Subcutaneous abdominal adipose tissue (tissue), 5 donors: ENCODE data around the gene ZNF830.

Source experiments
- H3K27ac ChIP-seq: one replicate; pipeline ENCODE4 v1.7.0; 2013; ENCODE audit warnings: low read depth, mild to moderate bottlenecking, inconsistent platforms, low read length, moderate library complexity
- H3K27me3 ChIP-seq, 5 donors: one replicate each; pipeline ENCODE4 v1.7.0; 2013; ENCODE audit warnings: low read length in 5 of 5, inconsistent platforms in 1 of 5; ENCODE audit not compliant: control insufficient read depth in 5 of 5, insufficient read depth in 4 of 5
- H3K36me3 ChIP-seq, 5 donors: one replicate each; pipeline ENCODE4 v1.7.0; 2013; ENCODE audit warnings: low read length in 5 of 5; ENCODE audit not compliant: control insufficient read depth in 5 of 5, insufficient read depth in 5 of 5
- H3K4me1 ChIP-seq, 5 donors: one replicate each; pipeline ENCODE4 v1.7.0; 2013; ENCODE audit warnings: low read length in 5 of 5, mild to moderate bottlenecking in 3 of 5, moderate library complexity in 1 of 5; ENCODE audit not compliant: control insufficient read depth in 5 of 5, insufficient read depth in 5 of 5
- H3K4me3 ChIP-seq, 5 donors: one replicate each; pipeline ENCODE4 v1.7.0; 2013; ENCODE audit warnings: low read length in 5 of 5, low read depth in 1 of 5
- H3K9ac ChIP-seq, 5 donors: one replicate each; pipeline ENCODE4 v1.7.0; 2013; ENCODE audit warnings: low read length in 5 of 5, mild to moderate bottlenecking in 4 of 5, moderate library complexity in 3 of 5
- H3K9me3 ChIP-seq, 5 donors: one replicate each; pipeline ENCODE4 v1.7.0; 2013; ENCODE audit warnings: low read length in 5 of 5; ENCODE audit not compliant: control insufficient read depth in 5 of 5
- donor health status: healthy.
- donor health status: healthy.
- donor health status: healthy.
- donor health status: healthy.
- donor health status: healthy.

ZNF830 gene

GRCh38 chr17:35002876-35003551 is 41.7 kb downstream of the ZNF830 start:
- peaks cover 0 to 83% (median 59%) of the 10 kb centered on the region in 5 donors for H3K36me3 ChIP-seq
- peaks cover 0 to 9% (median 4%) of the 10 kb centered on the region in 5 donors for H3K4me1 ChIP-seq
- no peaks in the 10 kb centered on the region for H3K27me3 ChIP-seq
- H3K9me3 ChIP-seq = no peaks in the 10 kb centered on the region
- no peak overlapping the region for H3K9ac ChIP-seq
- H3K4me3 ChIP-seq = no peak overlapping the region
- H3K27ac ChIP-seq = no peak overlapping the region

GRCh38 chr17:35003778-35004177 is 42.4 kb downstream of the ZNF830 start:
- no peaks in the 10 kb centered on the region for H3K9me3 ChIP-seq
- H3K4me3 ChIP-seq = no peak overlapping the region
- H3K9ac ChIP-seq = no peak overlapping the region
- no peaks in the 10 kb centered on the region for H3K27me3 ChIP-seq
- H3K27ac ChIP-seq = no peak overlapping the region
- peaks cover 0 to 6% (median 4%) of the 10 kb centered on the region in 5 donors for H3K4me1 ChIP-seq
- peaks cover 0 to 78% (median 52%) of the 10 kb centered on the region in 5 donors for H3K36me3 ChIP-seq

GRCh38 chr17:35006345-35006744 is 45.0 kb downstream of the ZNF830 start:
- Histone ChIP-seq H3K4me1 (peaks cover 0 to 6% (median 4%) of the 10 kb centered on the region in 5 donors), H3K36me3 (peaks cover 7 to 70% (median 49%) of the 10 kb centered on the region in 5 donors), H3K4me3 (no peak overlapping the region), H3K9ac (no peak overlapping the region), H3K9me3 (no peaks in the 10 kb centered on the region), H3K27me3 (no peaks in the 10 kb centered on the region), H3K27ac (no peak overlapping the region)

- no peak overlapping the region for H3K4me3 ChIP-seq
- peaks cover 7 to 70% (median 49%) of the 10 kb centered on the region in 5 donors for H3K36me3 ChIP-seq
- H3K9ac ChIP-seq = no peak overlapping the region
- H3K9me3 ChIP-seq = no peaks in the 10 kb centered on the region
- H3K27ac ChIP-seq = no peak overlapping the region
- H3K27me3 ChIP-seq = no peaks in the 10 kb centered on the region
- peaks cover 0 to 6% (median 4%) of the 10 kb centered on the region in 5 donors for H3K4me1 ChIP-seq
Measured at GRCh38 chr17:35006961-35007360, 45.6 kb downstream of the ZNF830 start.

- Histone ChIP-seq H3K4me1 (peaks cover 0 to 8% (median 4%) of the 10 kb centered on the region in 5 donors), H3K9ac (no peak overlapping the region), H3K27me3 (no peaks in the 10 kb centered on the region), H3K36me3 (peaks cover 11 to 69% (median 40%) of the 10 kb centered on the region in 5 donors), H3K27ac (no peak overlapping the region), H3K9me3 (no peaks in the 10 kb centered on the region), H3K4me3 (no peak overlapping the region)
Measured at GRCh38 chr17:35010093-35010492, 48.8 kb downstream of the ZNF830 start.

GRCh38 chr17:35011671-35012216 is 50.4 kb downstream of the ZNF830 start:
- H3K4me1 ChIP-seq = peaks cover 0 to 12% (median 7%) of the 10 kb centered on the region in 5 donors
- H3K27me3 ChIP-seq = no peaks in the 10 kb centered on the region
- no peak overlapping the region for H3K9ac ChIP-seq
- H3K4me3 ChIP-seq = no peak overlapping the region
- H3K27ac ChIP-seq = no peak overlapping the region
- no peaks in the 10 kb centered on the region for H3K9me3 ChIP-seq
- H3K36me3 ChIP-seq = peaks cover 16 to 74% (median 48%) of the 10 kb centered on the region in 5 donors
